GM12874 (cell line): ENCODE measurements around the gene YAF2.

ENCODE experiments used
- TF ChIP-seq, protein P1 (sequence below): IDR thresholded peaks from 2 replicates; pipeline ENCODE4 v1.5.1; 2011; ENCODE audit warnings: low read depth, mild to moderate bottlenecking, control low read depth, low read length, moderate library complexity; ENCODE audit not compliant: insufficient read depth

The YAF2 gene

DNA sequence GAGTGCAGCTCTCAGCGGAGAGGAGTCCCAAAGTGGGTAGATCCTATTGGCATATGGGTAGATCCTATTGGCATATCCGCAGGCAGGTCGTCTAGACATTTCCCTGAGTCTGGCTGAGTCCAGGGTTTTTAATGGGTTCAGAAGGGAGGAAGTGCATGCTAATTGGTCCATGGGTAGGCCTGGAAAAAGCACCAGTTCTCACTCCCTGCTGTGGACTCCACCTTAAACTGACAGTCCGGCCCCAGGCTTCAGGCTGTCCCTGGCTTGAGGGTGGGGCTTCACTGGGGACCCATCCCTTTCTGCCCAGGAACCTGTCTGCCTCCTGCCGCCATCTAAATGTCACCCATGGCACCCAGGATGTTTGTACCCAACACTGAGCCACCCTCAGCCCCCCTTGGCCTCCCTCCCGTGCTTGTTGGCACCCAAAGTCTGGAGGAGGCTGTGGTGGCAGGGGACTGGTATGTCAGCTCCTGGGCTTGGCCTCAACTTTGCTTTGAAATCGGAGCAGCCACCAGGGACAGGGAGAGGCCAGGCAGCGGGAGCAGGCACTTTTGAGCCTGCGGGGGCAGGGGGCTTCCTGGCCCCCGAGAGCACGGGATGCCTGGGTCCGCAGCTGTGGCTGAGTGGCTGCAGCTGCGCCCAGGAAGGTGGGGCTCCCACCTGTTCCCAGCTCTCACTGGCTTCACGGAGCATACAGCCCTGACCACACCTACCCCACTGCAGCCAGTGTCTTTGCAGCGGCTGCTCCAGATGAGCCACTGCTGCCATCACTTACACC, 29.6 kb upstream of the YAF2 start:
- TF ChIP-seq, protein P1, sequence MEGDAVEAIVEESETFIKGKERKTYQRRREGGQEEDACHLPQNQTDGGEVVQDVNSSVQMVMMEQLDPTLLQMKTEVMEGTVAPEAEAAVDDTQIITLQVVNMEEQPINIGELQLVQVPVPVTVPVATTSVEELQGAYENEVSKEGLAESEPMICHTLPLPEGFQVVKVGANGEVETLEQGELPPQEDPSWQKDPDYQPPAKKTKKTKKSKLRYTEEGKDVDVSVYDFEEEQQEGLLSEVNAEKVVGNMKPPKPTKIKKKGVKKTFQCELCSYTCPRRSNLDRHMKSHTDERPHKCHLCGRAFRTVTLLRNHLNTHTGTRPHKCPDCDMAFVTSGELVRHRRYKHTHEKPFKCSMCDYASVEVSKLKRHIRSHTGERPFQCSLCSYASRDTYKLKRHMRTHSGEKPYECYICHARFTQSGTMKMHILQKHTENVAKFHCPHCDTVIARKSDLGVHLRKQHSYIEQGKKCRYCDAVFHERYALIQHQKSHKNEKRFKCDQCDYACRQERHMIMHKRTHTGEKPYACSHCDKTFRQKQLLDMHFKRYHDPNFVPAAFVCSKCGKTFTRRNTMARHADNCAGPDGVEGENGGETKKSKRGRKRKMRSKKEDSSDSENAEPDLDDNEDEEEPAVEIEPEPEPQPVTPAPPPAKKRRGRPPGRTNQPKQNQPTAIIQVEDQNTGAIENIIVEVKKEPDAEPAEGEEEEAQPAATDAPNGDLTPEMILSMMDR = no peak

DNA sequence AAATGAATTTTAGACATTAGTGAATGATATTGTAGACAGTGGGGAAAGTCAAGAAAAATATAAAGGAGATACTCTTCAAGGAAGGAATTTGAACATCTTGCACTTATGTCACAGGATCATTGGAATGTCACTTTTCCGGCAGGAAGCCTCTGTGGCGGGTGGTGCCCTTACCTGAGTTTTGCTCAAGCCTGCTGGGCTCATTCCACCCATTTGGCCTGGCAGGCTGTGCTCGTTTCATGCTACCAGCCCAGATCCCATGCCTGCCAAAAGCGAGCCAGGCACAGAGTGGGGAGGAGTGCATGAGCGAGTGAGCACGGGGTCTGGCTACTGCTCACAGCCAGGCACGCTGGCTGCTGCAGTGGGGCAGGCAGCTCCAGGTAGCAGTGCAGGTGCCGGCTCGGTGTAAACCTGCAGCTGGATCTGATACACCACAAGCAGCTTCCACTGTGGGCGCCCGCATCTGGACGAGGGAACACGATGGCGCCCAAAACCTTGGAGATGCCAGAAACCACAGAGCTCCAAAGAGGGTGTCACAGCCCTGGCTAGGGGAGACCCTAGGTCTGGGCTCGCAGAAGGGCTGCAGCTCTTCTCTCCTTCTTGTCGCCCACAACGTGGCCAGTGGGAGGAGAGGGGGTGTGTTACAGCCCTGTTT, 28.7 kb upstream of the YAF2 start:
- TF ChIP-seq, protein P1 = no peak

DNA sequence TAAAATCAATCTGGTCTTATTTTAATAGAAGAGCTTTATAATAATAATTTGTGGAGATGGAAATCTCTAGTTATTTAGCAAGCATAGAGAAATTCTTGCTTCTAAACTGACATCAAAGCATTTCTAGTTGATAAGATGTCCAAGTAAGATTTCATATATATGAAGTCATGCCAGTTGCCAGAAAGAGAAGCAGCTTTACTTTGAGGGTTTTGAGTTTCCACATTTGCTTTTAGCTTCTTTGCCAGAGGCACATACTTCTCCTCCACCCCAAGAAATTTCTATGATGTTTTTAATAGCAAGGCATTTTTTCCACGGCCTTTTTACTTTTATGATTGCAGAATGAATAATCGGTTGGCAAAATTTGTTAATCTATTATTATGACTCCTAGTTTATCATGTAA, 24.2 kb upstream of the YAF2 start:
- TF ChIP-seq, protein P1 = no peak

DNA sequence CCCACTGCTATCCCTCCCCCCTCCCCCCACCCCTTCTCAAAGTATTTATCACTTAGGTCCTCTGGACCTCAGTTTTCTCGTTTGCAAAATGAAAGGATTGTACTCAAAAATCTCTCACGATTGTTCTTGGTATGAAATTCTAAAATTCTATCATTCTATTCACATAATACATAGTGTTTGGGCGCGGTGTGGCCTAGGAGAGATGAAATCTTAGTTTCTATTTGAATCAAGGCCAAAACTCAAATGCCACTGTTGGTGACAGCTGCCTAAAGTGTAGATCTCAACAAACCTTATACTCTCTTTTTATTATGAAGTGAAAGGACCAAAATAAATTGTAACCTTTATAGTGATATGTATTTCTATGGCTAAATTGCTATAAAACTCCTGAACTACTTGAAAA, 23.7 kb upstream of the YAF2 start:
- TF ChIP-seq, protein P1 = no peak

DNA sequence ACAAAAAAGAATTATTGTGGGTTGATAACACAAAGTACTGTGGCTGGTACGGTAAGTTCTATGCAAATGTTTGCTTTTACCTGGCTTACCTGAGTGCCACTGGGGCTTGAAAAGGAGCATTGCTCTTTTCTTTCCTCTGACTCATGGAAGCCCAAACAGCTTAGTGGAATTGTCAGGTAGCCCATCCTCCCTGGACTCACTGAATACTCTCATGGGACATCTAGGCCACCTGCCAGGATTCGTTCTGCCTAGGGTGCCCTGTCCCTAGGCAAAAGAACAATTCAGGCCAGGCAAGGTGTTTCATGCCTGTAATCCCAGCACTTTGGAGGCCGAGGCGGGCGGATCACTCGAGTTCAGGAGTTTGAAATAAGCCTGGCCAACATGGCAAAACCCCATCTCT, 22.5 kb upstream of the YAF2 start:
- TF ChIP-seq, protein P1 = no peak

DNA sequence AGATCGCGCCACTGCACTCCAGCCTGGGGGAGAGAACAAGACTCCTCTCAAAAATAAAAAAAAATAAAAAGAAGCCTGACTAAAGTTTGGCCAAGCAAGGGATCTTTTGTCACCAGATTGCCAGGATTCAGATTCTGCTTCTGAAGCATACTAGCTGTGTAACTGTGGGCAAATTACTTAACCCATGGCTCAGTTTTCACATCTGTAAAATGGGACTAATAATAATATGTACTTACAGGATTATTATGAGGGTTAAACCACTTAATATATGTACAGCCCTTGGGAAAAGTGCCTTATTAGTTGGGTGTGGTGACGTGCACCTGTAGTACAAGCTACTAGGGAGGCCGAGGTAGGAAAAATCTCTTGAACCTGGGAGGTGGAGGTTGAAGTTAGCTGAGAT, 21.7 kb upstream of the YAF2 start:
- TF ChIP-seq, protein P1 = no peak

DNA sequence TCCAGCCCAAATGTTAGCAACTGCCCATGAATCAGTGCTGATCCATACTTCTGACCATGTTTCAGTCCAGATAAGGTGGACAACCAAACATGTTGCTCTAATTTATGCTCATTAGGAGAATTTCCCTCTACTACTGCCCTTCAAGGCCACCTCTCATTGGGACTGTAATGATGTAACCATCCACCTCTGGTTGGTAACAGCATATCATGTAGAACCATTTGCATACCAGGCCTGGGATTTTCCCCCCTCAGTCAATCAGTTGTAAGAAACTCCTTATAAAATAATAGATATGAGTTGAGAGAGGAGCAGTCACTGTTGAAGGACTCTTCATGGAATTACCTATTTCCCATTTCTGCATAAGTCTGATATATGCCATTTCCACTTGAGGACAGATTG, 17.8 kb upstream of the YAF2 start:
- TF ChIP-seq, protein P1 = no peak
